NCI-H2029 (cell line): Measurements from ENCODE around the gene KBTBD8.

Experiments used
- DNase-seq: peaks from one replicate; lab custom pipeline; 2025; lab: John Stamatoyannopoulos, UW

KBTBD8 gene

DNA sequence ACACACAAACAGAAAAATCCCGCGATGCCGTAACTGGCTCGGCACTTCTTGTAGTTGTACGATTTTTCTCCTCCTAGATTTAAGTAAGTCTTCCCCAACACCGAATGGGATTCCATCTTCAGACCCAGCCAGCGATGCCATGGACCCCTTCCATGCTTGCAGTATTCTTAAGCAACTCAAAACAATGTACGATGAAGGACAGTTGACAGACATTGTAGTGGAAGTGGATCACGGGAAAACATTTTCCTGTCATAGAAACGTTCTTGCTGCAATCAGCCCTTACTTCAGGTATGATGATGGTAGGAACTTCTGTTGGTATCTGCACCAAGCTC, 763 bp downstream of the KBTBD8 start:
- no peak for DNase-seq

- no peak for DNase-seq
Observed at GRCh38 chr3:67000009-67000408, 1.9 kb downstream of the KBTBD8 start.

DNA sequence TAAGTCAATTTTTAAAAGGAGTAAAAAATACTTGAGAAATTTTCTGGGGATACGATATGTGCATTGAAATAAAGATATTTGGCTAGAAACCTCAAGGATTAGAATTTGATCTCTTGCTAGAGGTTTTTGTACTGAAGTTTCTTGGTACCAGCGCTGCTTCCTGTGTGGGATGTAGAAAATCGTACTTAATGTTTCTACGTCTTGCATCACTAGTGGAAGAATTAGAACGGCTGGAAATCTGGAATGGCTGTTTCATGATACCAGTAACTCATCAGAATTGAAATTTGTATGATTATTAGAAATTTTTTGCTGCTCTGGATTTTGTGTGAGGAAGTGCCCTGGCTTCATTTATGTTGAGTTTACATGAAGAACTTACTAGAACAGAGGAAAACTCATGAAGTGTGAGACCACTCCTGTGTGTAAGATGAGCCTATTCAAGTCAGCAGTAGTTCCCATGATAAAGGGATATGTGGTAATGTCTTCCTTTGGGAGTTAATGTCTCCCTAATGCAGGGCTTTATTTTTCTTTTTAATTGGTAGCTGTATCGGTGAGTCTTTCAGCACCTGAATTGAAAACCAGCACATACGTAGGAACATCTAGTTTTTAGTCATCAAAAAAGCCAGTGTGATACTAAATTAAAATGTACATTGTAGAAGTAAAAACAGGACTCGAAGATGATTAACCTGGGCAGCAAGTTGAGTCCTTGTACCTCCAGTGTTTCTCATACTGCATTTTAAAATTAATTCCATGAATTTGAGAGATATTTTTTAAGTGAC, 3.2 kb downstream of the KBTBD8 start:
- no peak for DNase-seq

DNA sequence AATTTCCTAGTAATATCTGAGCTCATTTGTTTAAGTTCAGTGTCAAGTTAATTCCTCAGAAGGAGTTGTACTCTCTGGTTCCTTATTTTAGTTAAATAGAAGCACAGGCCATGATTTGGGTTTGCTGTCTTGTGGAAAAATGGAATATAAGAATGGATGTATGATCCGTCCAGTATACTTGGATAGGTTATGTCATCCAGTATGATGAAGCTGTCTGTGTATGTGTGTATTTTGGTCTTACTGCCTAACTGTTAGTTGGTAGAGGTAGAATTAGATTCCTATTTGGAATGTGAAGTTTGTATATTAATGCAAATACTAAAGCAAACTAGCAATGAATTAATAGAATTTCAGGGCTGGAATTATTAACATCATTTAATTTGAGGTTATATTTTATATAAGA, 7.9 kb downstream of the KBTBD8 start:
- DNase-seq = no peak

- DNase-seq = no peak
Observed at GRCh38 chr3:67006460-67006859, 8.4 kb downstream of the KBTBD8 start.

DNA sequence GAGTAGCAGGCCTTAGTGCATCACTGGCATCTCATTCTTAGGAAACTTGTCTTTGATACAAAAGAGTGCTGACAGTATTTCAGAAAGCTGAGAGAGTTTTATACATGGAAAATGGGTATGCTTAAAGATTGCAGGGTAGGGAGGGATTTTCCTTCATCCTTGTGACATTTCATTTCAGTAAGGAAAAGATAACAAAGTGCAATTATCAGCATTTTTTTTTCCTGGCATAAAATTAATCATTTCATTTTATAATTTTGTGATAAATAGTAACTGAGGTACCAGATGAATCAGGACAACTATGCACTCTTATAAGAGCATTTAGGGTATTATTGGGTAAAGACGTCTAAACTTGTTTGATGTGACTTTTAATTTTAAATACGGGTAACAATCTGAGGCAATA, 10.3 kb downstream of the KBTBD8 start:
- DNase-seq = no peak

DNA sequence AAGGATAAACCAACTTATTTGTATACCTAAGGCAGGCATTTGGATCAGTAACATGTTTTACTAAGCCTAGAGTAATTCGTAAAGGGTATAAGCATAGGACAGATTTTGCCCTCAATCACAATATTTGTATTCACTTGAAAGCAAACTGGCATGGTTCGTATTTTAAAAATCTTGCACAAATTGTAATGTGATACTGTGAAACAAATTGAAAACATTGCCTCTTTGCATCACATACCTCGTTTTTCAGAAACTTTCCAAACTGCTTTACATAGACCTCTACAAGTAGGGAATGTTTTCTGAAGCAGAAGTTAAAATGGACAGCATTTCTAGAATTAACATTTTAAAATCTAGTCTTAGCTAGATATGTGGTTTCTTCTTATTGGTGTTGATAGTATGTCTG, 11.6 kb downstream of the KBTBD8 start:
- no peak for DNase-seq

DNA sequence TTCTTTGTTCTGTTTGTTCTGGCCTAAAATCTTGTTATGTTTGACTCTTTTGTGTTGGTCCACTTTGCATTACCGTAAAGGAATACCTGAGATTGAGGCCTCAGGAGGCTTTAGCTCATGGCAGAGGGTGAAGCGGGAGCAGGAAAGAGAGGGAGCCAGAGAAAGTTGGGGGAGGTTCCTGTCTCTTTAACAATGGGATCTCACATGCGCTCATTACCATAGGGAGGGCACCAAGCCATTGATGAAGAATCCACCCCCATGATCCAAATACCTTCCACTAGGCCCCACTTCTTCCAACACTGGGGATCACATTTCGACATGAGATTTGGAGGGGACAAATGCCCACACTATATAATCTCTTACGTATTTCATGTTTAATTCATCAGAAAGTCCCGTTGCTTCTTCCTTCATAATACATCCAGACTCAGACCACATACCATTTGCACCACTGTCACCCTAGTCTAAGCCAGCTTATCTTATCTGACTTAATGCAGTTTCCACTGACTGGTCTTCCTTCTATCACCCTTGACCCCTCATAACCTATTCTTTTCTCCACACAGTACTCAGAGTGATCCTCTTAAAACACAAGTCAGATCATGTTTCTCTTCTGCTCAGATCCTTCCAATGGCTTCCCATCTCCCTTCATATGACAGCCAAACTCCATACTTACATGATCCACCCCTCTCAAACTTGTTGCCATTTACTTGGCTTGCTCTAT, 13.5 kb downstream of the KBTBD8 start:
- DNase-seq = no peak

DNA sequence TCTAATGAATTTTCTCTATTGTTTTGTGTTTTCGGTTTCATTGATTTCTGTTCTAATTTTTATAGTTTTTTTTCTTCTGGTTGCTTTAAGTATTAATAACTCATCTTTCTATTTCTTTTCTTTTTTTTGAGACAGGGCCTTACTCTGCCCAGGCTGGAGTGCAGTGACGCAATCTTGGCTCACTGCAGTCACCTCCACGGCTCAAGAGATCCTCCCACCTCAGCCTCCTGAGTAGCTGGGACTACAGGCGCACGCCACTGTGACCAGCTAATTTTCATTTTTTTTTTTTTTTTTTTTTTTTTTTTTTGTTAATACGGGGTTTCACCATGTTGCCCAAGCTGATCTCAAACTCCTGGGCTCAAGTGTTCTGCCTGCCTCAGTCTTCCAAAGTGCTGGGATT, 14.5 kb downstream of the KBTBD8 start:
- no peak for DNase-seq

- DNase-seq = no peak
Observed at GRCh38 chr3:67015702-67016484, 17.8 kb downstream of the KBTBD8 start.

GRCh38 chr3:67016522-67017080, 18.5 kb downstream of the KBTBD8 start:
- no peak for DNase-seq

GRCh38 chr3:67017211-67017610, 19.1 kb downstream of the KBTBD8 start:
- DNase-seq = no peak

GRCh38 chr3:67018105-67018788, 20.1 kb downstream of the KBTBD8 start:
- peak; percentile 4 for DNase-seq

- DNase-seq = no peak
Observed at GRCh38 chr3:67018789-67019526, 20.9 kb downstream of the KBTBD8 start.

DNA sequence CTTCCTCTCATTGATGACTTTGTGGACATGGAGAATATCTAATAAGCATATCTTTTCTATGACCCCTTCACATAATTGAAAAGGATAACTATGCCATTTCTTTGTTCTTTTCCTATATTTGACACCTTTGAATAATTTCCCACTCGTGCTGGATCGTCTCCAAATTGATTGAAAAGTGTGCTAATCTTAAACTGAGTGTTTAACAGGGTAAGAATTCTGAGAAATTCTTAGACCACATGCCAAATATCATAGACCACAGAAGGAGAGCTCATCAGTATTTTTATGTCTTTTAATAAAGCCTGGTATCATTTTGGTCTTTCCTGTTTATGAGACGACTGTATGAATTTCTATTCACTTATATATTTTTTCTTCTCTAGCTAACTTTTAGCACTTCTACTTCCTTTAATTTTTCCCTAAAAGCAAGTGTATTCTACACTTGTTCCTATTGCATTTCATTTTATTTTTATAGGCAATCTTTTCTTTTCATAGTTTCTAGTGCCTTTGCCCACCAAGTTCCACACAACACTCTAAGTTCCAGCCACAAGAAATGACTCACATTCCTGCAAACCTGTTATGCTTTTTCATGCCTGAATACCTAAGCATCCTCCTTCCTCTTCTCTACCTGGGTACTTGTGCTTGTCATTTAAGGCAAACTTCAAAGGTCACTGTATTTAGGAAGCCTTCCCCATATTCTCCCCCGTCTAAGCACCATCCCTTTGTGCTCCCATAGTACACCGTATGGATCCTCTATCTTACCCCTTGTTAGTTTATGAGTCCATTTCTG, 30.1 kb downstream of the KBTBD8 start:
- DNase-seq = no peak

- DNase-seq = no peak
Observed at GRCh38 chr3:67030785-67031740, 33.0 kb downstream of the KBTBD8 start.

GRCh38 chr3:67031986-67032385, 33.9 kb downstream of the KBTBD8 start:
- DNase-seq = no peak

GRCh38 chr3:67033079-67033478, 35.0 kb downstream of the KBTBD8 start:
- no peak for DNase-seq

- no peak for DNase-seq
Observed at GRCh38 chr3:67034371-67034770, 36.3 kb downstream of the KBTBD8 start.
